T-helper 9 cell (primary cell): ENCODE results near the gene MDH1B.
"Not testable (repeated sequence)": the region's sequence is repeated elsewhere in the genome, so short reads cannot be mapped to it uniquely, and the experiment has no call there.

Experiments used
- DNase-seq: peaks from one replicate; pipeline ENCODE4 v3.0.0-alpha.2; 2020

The MDH1B gene

DNA sequence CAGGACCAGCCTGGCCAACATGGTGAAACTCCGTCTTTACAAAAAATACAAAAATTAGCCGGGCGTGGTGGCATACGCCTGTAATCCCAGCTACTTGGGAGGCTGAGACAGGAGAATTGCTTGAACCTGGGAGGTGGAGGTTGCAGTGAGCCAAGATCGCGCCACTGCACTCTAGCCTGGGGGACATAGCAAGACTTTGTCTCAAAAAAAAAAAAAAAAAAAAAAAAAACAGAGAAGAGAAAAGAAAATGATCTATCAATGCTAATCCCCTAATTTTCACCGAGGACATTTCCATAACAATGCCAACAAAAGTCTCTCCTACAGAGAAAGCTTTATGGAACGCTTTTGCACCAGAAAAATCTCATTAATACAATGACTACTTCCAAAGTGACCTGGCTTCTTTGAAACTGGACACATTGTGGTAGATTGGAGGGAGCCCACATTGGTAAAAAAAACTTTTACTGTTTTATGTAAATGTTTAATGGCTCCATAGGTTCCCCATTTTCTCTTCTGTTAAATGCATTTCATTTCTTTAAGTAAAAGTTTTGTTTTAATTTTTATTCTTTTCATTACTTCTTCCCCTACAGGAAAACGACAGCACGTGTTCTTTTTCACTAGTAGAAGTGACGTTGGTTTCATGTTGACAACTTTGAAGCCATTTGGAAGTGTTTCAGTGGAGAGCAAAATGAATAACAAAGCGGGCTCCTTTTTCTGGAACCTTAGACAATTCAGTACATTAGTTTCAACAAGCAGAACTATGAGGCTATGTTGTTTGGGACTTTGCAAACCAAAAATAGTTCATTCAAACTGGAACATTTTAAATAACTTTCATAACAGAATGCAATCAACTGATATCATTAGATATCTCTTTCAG, 1.2 kb upstream of the MDH1B start:
- no peak for DNase-seq

DNA sequence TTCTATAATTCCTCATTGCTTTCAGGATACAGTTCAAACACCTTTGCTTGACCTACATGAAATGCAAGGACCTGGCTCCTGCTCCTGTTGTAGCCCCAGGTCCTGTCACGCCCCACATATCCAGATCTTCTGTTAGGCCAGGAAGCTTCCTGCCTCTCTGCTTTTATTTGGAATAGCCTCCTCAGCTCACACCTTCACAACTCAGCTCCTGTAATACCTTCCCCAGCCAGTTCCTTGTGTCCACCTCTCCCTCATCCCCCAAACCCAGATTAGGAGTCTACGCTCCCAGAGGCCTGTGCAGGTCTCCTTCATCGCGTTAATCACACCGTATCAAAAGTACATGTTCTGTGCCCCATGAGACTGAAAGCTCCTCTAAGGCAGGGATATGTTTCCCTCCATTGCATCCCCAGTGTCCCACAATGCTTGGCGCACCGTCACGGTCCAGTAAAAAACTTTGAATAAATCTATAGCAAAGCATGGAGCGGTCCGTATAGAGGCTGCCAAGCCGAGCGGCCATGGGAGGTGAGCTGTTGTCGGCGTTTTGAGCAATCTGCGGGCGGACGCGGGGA, 371 bp downstream of the MDH1B start:
- no peak for DNase-seq

DNA sequence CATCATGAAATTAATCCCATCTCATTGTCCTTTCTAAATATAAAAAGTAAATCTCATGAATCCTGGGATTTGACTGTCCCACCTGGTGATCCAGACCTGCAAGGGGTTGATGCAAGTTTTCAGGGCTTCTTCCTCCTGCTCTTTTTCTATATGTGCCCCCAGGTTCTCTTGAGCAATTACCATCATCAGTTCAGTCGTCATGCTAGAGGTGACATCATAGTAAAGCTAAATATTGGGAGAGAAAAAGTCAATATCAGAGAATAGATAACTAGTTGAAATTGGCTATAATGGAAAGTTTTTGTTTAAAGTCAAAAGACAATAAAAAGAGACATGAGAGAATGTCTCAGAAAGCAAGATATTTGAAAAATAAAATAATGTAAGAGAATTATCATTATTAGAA, 8.3 kb downstream of the MDH1B start:
- no peak for DNase-seq

DNA sequence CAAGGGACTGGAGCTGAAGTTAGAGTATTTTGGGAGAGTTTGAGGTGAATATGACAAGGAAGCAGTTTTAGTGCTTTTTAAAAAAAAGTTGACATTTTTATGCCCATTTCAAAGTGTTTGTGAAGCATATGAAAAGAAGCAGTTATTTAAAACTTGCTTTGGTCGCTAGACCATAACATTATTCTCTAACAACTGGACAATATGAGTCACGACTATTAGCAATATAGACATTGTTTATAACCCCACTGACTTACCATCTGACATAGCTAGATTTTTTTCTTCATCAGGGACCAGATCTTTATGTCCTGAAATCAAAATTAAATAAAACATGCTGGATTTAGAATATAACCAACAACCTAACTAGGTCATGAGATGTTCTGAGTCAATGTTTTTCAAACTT, 24.3 kb downstream of the MDH1B start:
- DNase-seq = no peak

DNA sequence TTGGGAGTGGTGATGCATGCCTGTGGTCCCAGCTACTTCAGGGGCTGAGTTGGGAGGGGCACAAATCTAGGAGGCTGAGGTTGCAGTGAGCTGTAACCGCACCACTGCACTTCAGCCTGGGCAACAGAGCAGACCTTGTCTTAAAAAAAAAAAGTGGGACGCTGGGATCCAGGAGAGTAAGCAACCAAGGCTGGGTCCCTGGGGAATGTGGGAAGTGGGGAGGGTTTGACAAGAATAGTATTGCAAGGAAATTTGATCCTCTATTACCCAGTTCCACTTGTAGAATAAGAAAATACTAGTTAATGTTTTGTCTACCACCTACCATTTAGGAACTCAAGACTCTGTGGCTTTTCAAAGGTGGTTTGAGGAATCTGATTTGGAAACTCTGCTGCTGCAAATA, 25.9 kb downstream of the MDH1B start:
- no peak for DNase-seq

DNA sequence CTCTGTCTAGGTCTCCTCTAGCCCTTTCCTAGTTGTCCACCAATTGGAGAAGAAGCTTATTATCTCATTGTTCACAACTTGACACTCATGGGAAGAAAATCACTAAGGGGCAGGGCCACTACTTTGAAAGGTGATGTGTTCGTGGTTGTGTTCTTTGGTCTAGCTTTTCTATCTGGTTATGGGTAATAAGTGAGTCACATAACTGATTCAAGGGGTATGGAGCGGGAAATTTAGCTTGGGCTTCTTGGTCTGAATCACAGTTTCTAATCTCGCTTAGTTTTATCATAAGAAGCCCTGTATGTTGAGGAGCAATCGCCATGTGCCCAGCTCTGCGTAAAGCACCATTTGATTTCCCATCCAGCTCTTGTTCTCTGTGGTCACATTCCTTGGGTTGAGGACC, 28.2 kb downstream of the MDH1B start:
- no peak for DNase-seq

DNA sequence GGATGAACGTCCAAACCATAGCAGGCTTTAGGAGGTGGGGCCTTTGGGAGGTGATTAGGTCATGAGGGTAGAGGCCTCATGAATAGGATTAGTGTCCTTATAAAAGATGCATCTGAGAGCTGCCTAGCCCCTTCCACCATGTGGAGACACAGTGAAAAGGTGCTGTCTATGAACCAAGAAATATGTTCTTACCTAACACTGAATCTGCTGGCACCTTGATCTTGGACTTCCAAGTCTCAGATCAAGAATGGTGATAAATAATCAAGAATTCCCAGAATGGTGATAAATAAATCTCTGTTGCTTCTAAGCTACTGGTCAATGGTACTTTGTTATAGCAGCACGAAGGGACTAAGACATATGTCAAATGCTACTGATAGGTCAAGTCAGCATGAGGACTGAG, 31.8 kb downstream of the MDH1B start:
- DNase-seq = no peak

DNA sequence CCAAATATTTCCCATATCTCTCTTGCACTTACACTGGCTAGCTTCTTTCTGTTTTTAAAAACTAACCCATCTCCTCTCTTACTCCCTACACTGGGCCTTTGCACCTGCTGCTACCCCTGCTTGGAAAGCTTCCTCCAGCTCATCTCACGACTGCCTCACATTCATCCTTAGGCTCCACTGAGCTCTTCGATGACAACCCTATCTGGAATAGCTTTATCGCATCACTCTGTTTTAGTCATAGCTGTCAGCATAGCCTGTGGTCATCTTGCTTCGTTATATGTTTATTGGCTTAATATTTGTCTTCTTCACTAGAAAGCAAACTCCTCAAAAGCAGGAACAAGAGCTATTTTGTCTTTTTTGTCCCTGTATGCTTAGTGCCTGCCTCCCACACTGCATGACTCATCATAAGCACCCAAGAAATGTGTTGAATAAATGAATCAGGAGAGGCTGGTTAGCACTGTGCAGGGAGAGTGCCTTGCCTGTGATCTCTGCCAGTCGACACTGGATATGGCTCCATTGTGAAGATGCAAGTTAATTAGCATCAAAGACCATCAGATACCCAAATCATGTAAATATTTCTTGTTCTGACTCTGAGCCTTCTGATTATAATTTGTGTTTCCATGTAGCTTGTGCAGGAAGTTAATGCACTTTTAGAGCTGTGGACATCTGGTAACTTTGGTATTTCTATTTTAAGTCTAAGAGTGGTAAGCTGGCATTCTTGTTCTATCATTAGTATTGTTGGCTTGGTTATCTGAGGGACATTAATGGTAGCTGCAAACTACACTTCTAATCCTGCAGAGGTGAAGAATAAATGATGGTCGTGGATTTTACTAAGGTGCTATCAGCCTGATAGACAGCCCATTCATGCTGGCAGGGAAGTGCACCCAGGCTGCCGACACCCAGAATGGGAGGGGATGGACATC, 36.6 kb downstream of the MDH1B start:
- DNase-seq = no peak

DNA sequence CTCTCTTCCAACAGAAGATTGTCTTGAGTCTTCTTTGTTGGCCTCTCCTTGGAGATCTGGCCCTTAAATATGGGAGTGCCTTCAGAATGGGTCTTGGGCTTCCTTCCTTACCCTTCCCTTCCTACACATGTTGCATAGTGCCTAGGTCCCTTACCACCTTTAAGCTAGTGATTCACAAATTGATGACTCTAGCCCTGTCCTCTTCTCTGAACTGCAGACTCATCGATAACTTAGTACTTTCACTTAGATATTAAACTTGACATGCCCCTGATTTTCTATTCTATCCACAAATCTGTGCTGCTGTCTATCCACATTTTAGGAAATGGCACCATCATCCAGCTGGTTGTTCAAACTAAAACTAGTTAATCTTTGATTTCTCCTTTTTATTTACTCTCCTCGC, 37.8 kb downstream of the MDH1B start:
- DNase-seq = no peak

DNA sequence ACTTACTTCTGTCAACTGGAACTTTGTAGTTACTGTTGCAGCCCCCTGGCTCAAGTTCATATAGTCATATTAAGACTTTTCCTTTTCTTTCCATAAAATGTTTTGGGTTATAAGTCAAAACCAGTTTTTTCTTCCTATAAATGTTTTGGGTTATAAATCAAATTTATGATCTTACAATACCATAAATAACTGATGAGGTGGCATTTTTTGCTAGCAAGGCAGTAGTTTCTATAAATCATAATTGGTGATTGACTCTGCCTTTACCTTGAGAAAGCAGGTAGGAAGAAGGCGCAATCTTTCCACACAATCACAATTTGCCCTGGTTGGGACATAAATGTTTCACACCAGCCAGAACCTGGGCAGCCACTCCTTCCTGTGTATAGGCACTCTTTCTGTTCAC, 41.8 kb downstream of the MDH1B start:
- DNase-seq = no peak

DNA sequence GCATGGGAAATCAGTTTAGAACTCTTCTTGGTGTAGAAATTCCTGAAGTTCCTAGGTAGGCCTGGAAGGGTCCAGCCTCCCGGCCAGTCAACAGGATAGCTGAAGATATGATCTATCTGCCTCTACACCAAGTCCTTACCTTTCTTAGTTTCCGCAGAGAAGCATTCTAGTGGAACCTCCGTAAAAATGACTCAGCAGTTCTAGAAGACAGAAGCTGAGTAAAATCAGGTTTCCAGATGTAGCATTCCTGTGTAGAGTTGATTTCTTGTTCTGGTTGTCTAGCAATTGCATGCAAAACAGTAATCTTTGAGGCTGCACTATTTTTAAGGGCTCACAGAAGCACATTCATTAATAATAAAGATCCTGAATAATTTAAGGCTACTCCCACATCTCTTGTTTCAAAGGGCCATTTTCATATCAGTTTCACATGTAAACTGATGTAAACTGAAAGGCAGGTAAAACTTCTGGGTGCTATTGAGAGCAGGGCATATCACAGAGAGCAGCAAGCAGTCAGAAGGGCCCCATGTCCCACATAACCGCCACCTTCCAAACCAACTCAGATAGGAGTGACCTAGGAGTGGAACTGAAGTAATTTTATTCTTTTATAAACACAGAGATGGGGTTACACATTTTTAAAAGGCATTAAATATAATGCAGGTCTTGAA, 43.7 kb downstream of the MDH1B start:
- no peak for DNase-seq

DNA sequence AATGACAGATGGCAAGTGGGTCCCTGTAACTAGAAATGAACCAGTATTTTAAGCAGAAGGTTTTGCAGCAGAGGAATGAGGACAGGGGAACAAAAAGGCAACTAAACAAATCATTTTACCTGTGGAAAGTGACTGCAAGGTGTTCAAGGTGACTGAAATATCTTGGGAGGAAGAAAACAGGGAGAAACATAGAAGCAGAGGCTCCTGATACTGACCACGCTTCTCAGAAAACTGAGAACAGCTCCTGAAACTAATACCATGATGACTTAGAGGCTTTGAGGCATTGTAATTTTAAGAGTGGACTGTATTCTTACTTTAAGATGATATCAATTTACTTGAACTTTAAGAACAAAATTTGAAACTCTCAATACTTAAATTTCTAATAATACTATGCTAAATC, 46.8 kb downstream of the MDH1B start, which contains the start of gene DYTN:
Gene DYTN (minus strand): TSS at position 101 of the 400 bp plus-strand sequence. CDS start 117 bp downstream, outside the sequence.
- DNase-seq = no peak

DNA sequence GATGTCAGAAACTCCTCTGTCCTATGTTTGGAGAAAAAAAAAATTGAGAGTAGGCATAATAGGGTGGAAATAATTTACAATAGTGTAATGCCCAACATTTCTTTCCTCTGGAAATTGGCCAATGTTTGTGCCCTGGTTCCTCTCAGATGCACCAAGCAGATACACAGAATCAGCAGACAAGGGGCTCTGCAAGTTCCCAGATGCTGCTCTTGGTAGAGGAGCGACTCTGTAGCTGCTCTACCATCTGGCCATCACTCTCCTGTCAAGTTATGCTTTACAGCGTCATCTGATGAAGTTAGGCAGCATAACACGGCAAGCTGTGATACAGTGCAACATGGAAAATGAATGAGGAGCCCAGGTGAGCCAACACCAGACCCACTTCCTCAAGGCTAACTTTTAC, 48.5 kb downstream of the MDH1B start:
- DNase-seq = no peak

DNA sequence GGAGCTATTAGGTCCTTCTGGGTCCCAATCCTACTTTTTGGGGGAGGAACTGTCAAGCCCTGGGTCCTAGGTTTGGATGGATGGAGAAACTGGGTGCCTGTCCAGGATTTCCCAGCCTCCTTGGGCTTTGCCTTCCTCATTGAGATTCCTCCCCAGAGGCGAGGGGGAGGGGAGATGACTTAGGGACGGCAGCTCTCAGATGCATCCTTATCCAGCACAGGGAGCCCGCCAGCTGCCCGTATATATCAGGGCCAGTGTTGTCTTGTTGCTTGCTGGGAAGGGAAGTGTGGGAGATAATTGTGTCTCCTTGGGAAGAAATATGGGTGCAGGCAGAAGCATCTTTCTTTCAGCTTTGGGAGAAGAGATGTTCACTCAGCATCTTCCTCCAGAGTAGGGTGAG, 49.9 kb downstream of the MDH1B start:
- DNase-seq = not testable (repeated sequence)

DNA sequence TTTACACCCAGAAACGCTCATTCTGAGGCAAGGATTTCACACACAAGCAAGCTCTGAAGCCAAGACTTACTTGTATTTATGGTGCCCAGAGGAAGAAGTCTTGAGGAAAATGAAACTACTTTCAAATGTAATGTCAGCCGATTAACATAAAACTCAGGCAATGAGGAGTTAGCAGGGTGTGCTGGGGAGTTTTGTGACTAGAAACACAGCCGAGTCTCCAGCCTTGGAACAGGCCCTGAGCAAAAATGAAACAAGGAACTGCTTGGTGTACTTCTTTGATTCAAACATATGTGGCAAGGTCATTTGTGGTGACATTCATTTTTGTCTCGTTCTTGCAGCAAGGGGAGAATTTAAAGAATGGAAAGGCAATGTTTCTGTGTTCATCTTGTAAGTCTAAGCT, 51.4 kb downstream of the MDH1B start:
- no peak for DNase-seq

DNA sequence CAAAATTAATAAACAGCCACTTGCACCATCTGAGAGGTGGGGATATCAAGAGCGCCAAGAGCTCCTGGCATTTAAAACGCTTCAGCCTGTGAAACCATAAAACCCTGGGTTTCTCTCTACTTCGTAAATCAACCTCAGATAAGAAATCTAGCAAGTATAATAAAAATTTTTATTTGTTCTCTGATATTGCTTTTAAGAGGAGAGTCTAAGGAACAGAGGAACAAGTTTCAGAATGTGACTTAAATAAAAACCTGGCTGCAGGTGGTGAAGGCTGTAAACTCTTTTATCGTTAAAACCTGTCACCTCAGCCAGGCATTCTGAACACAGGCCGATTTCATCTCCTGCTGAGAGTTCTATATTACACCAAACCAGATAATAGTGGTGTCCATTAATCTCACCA, 56.8 kb downstream of the MDH1B start:
- DNase-seq = no peak

DNA sequence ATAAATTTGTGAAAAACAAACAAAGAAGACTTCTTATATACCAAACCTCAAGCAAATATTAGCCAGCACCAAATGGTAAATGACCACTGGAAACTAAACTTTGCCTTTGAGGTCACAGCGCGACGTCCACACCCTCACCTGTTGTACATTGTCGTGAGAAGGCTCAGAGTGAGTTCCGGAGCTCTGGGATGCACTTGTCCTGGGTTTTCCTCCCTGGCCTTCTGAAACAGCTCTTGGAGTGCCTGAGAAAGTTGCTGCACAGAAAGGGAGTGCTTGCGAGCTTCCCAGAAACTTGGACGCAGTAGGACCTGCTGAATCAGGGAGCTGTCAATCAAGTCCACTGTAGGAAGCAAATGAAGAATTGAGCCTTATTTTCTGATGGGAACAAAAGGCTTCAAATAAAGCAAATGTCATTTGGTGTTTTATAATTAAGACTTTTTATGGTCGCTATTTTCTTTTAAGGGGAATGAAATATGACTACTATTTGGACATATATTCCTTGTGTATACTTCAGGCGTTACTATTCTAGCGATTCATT, 57.9 kb downstream of the MDH1B start:
- DNase-seq = no peak

DNA sequence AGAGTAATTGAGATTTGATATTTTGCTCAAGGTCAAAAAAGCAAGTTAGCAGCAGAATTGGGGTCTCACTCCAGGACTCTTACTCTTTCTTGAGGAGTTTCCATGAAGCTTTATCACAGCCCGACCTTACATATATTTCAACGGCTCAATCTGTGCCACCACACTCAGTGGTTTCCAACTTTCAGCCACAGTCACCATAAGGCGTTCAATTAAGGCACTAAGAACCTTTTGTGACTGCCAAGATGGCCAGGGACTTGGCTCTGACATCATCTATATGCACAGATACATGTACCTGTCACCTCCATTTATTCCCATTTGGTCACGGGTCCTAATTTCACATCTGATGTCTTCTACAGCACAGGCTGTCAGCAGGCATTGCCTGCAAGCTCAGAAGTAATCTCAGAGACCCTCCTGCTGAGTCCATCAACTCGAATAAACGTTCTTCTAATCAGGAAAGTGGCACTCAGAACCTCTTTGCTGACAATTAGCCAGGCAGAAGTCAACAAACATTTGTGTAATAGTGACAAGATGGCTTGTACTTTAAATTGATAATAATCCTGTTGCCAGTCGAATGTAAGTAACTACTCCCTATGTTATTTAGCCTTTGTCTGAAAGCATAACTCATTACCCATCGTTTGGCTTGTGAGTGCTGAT, 63.0 kb downstream of the MDH1B start:
- no peak for DNase-seq

DNA sequence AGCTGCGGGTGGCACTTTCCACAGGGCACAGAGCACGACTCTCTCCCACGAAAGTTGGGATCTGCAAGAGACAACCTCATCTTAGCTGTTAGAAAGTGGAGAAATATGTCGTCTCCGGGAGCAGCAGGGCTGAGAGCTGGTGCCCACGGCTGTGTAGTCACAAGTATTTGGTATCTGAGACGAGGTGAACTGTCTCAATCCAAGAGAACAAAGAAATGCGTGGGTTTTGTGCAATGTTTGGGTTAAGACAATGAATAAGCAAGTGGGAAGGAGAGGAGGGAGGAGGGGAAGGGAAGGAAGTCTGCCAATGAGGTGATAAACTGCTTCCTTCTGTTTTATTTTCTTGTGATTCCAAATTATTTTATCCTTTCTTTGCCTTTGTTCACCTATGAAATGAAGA, 65.0 kb downstream of the MDH1B start:
- DNase-seq = no peak

DNA sequence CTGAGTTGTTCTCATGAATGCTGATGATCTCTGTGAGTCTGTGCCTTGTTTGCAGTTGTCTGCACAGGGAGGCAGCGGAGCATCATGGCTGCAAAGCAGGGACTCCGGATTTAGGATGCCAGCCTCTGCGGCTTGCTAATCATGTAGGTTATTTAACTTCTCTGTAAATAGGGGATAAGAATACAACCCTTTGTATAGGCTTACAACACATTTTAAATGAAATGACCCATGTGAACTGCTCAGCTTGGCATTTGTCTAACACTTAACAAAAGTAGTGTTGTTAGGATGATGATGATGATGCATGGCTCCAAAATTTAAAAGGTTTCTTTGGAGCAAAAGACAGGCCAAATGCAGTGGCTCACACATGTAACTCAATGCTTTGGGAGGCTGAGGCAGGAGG, 66.3 kb downstream of the MDH1B start:
- DNase-seq = no peak

DNA sequence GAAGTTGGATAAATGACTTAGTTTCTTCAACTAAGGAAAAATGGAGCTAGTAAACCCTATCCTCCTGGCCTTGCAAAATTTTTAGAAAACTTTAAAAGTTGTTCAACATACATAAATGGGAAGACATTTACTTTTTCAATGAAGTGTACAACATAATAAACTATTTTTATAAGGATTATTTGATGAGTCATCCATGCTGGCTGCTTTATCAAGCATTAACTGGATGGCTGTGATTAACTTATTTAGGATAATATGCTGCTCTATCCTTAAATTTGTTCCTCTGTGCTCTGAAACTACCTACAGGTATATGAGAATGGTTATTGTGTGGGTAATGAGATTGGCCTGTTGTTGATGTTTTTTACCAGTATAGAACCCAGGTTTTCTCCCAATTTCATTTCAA, 68.2 kb downstream of the MDH1B start:
- no peak for DNase-seq
